Measurements from ENCODE around the gene ATF7. TPM values are rescaled to one million over a fixed set of nuclear protein-coding genes. Genes with fewer than 3 reads are reported as not detected.
"Not testable (repeated sequence)": the region's sequence is repeated elsewhere in the genome, so short reads cannot be mapped to it uniquely, and the experiment has no call there.

ATF7 gene
- total and polyA plus RNA-seq, 9 of the 15 experiments (the other 6 are each of a cell fraction or from before 2014, with no cell fraction given): 10.6 to 30.4 (median 20.7) TPM

- Histone ChIP-seq H3K27me3 (ENCODE audit: control insufficient read depth in 2 of 2, insufficient read depth in 2 of 2, low read length in 2 of 2) (no peaks in the 10 kb centered on the region), H3K79me2 (ENCODE audit: control insufficient read depth, insufficient read depth, low read length) (no peaks in the 10 kb centered on the region; the same call in 2 of the 3 replicates), H4K20me1 (replicated peaks; ENCODE audit: control insufficient read depth, insufficient read depth, low read length) (no peaks in the 10 kb centered on the region), H3K4me3 (no peak overlapping the region), H3K27ac (ENCODE audit: extremely low read depth, low read depth, low read length) (no peak overlapping the region), H3K9me1 (ENCODE audit: control insufficient read depth, insufficient read depth, low read length) (no peaks in the 10 kb centered on the region), H3K4me1 (replicated peaks in 1 of 2; ENCODE audit: control insufficient read depth in 2 of 2, insufficient read depth in 2 of 2, low read length in 2 of 2) (peaks cover 0 to 4% of the 10 kb centered on the region in 2 experiments; a peak in 1 of 5 replicates), H2AFZ (ENCODE audit: low read depth, low read length) (no peak overlapping the region), H3K4me2 (ENCODE audit: insufficient read depth, low read length) (no peak overlapping the region), H3K9me3 (replicated peaks; ENCODE audit: control insufficient read depth, insufficient read depth, low read depth, low read length) (no peaks in the 10 kb centered on the region), H3K36me3 (ENCODE audit: control insufficient read depth, insufficient read depth, low read length) (no peaks in the 10 kb centered on the region), H3K9ac (ENCODE audit: insufficient read depth in 1 of 2, low read depth in 2 of 2, low read length in 2 of 2) (no peak overlapping the region)
- intact Hi-C loops (cut with micrococcal nuclease): no loop called here
- no peak for DNase-seq (ENCODE audit: extremely low read depth in 1 of 4, low spot score in 3 of 4)
- 83% methylated on average over 6 of the region's 6 CpGs for WGBS (ENCODE audit: insufficient coverage, low coverage, missing lambda C conversion rate)
- no TSS peak for BruUV-seq (replicated peaks)
- in situ Hi-C loops (cut with MboI): no loop called here
- TF ChIP-seq PYGO2 (tag; IDR thresholded peaks at IDR 0.05): no peak
- TF ChIP-seq ZC3H4 (CRISPR knock-in tag; IDR thresholded peaks at IDR 0.05; ENCODE audit: borderline replicate concordance): no peak
- TF ChIP-seq ZNF41 (CRISPR knock-in tag; conservative IDR thresholded peaks at IDR 0.05): no peak
- TF ChIP-seq MBD2 (IDR thresholded peaks at IDR 0.05; ENCODE audit: borderline replicate concordance, low read depth): no peak
- TF ChIP-seq HIVEP1 (CRISPR knock-in tag; IDR thresholded peaks at IDR 0.05): no peak
- TF ChIP-seq ETV1 (tag; conservative IDR thresholded peaks at IDR 0.05; ENCODE audit: low read depth): no peak
- TF ChIP-seq ATF1 (CRISPR knock-in tag; IDR thresholded peaks at IDR 0.05): no peak
- no peak for TF ChIP-seq ATF1 (tag; IDR thresholded peaks at IDR 0.05)
- TF ChIP-seq TARDBP (IDR thresholded peaks at IDR 0.05): no peak
- TF ChIP-seq MAZ (CRISPR knock-in tag; conservative IDR thresholded peaks at IDR 0.05 in 1 of 2, IDR thresholded peaks at IDR 0.05 in 1 of 2): no peak
- no peak for ATAC-seq
- ChIA-PET POLR2A (interaction anchor here (0.6 to 1.7 kb wide), 6 partner anchors 11 to 246 kb away, joined by 3 to 4 read pairs (median 3); no protein-coding TSS in a partner anchor), CTCF (ENCODE audit: low intra/inter-chr PET ratio) (no interaction called here)
- FAIRE-seq: no peak
These were observed 58.0 kb downstream of the ATF7 start for GRCh38 chr12:53567961-53568808.

- in situ Hi-C loops (cut with MboI); H3K27me3 ChIP-seq (ENCODE audit: control insufficient read depth in 2 of 2, insufficient read depth in 2 of 2, low read length in 2 of 2); H3K79me2 ChIP-seq (ENCODE audit: control insufficient read depth, insufficient read depth, low read length); H3K9me3 ChIP-seq (replicated peaks; ENCODE audit: control insufficient read depth, insufficient read depth, low read depth, low read length); H4K20me1 ChIP-seq (replicated peaks; ENCODE audit: control insufficient read depth, insufficient read depth, low read length); DNase-seq (ENCODE audit: extremely low read depth in 1 of 4, low spot score in 3 of 4); intact Hi-C loops (cut with micrococcal nuclease); H3K27ac ChIP-seq (ENCODE audit: extremely low read depth, low read depth, low read length); H3K4me3 ChIP-seq; ATAC-seq; POLR2A ChIA-PET; H3K9me1 ChIP-seq (ENCODE audit: control insufficient read depth, insufficient read depth, low read length); H3K36me3 ChIP-seq (ENCODE audit: control insufficient read depth, insufficient read depth, low read length); H2AFZ ChIP-seq (ENCODE audit: low read depth, low read length); H3K4me2 ChIP-seq (ENCODE audit: insufficient read depth, low read length); H3K9ac ChIP-seq (ENCODE audit: insufficient read depth in 1 of 2, low read depth in 2 of 2, low read length in 2 of 2); BruUV-seq (replicated peaks); H3K4me1 ChIP-seq (replicated peaks in 1 of 2; ENCODE audit: control insufficient read depth in 2 of 2, insufficient read depth in 2 of 2, low read length in 2 of 2); FAIRE-seq: not testable (repeated sequence)
- WGBS (ENCODE audit: insufficient coverage, low coverage, missing lambda C conversion rate): 91% methylated on average over 3 of the region's 5 CpGs
- CTCF ChIA-PET (ENCODE audit: low intra/inter-chr PET ratio): interaction anchor here (0.6 kb wide), 1 partner anchor 126 kb away, joined by 3 read pairs; no protein-coding TSS in a partner anchor
These were observed 60.8 kb downstream of the ATF7 start for GRCh38 chr12:53565376-53565775.

Measured in K562 (cell line).